ENCODE measurements around the gene GLO1. TPM values are rescaled to one million over a fixed set of nuclear protein-coding genes. Genes with fewer than 3 reads are reported as not detected.

Gene GLO1
- total and polyA plus RNA-seq, 9 of the 15 experiments (the other 6 are each of a cell fraction or from before 2014, with no cell fraction given) = 155 to 331 (median 203) TPM

DNA sequence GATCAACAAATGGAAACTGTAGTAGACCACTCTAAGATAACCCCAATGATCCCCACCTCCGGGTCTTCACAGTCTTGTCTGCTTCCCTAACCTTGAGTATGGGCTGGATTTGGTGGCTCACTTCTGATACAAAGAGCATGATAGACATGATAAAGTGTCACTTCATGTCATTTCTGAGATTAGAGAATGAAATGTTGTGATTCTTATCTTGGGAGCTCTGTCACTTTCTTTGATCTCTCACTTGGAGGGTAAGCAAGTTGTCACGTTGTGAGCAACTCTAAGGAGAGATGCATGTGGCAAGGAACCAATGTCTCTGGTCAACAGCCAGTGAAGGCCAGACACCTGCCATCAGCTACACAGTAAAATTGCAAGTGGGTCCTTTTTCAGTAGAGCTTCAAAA is 3.0 kb upstream of the GLO1 start:
- ATAC-seq (no peak), DNase-seq (ENCODE audit: extremely low read depth in 1 of 4, low spot score in 3 of 4) (no peak), FAIRE-seq (no peak)
- no TSS peak for BruUV-seq (replicated peaks)
- Histone ChIP-seq H3K4me3 (no peak overlapping the region), H3K9me3 (replicated peaks; ENCODE audit: control insufficient read depth, insufficient read depth, low read depth, low read length) (peaks cover 14% of the 10 kb centered on the region), H4K20me1 (replicated peaks; ENCODE audit: control insufficient read depth, insufficient read depth, low read length) (no peaks in the 10 kb centered on the region), H3K9ac (ENCODE audit: insufficient read depth in 1 of 2, low read depth in 2 of 2, low read length in 2 of 2) (no peak overlapping the region), H2AFZ (ENCODE audit: low read depth, low read length) (no peak overlapping the region), H3K9me1 (ENCODE audit: control insufficient read depth, insufficient read depth, low read length) (no peaks in the 10 kb centered on the region), H3K36me3 (ENCODE audit: control insufficient read depth, insufficient read depth, low read length) (peaks cover 7% of the 10 kb centered on the region), H3K4me2 (ENCODE audit: insufficient read depth, low read length) (no peak overlapping the region), H3K4me1 (replicated peaks in 1 of 2; ENCODE audit: control insufficient read depth in 2 of 2, insufficient read depth in 2 of 2, low read length in 2 of 2) (peaks cover 0 to 16% of the 10 kb centered on the region in 2 experiments; a peak in 2 of 5 replicates), H3K79me2 (ENCODE audit: control insufficient read depth, insufficient read depth, low read length) (peaks cover 20% of the 10 kb centered on the region), H3K27me3 (ENCODE audit: control insufficient read depth in 2 of 2, insufficient read depth in 2 of 2, low read length in 2 of 2) (no peaks in the 10 kb centered on the region; a peak in 1 of 5 replicates), H3K27ac (ENCODE audit: extremely low read depth, low read depth, low read length) (no peak overlapping the region)
- ChIA-PET CTCF (ENCODE audit: low intra/inter-chr PET ratio) (no interaction called here), POLR2A (interaction anchor here (0.6 to 4.2 kb wide), 3 partner anchors 8 to 21 kb away, joined by 3 to 24 read pairs (median 4); no protein-coding TSS in a partner anchor)
- peak; percentile 51 for TF ChIP-seq MEIS2 (IDR thresholded peaks at IDR 0.05; ENCODE audit: partially characterized antibody)
- TF ChIP-seq PBX2 (CRISPR knock-in tag; IDR thresholded peaks at IDR 0.05; ENCODE audit: low read depth) = no peak
- peak; percentile 52 for TF ChIP-seq PBX2 (tag; conservative IDR thresholded peaks at IDR 0.05; ENCODE audit: low read depth)
- TF ChIP-seq, protein P1, sequence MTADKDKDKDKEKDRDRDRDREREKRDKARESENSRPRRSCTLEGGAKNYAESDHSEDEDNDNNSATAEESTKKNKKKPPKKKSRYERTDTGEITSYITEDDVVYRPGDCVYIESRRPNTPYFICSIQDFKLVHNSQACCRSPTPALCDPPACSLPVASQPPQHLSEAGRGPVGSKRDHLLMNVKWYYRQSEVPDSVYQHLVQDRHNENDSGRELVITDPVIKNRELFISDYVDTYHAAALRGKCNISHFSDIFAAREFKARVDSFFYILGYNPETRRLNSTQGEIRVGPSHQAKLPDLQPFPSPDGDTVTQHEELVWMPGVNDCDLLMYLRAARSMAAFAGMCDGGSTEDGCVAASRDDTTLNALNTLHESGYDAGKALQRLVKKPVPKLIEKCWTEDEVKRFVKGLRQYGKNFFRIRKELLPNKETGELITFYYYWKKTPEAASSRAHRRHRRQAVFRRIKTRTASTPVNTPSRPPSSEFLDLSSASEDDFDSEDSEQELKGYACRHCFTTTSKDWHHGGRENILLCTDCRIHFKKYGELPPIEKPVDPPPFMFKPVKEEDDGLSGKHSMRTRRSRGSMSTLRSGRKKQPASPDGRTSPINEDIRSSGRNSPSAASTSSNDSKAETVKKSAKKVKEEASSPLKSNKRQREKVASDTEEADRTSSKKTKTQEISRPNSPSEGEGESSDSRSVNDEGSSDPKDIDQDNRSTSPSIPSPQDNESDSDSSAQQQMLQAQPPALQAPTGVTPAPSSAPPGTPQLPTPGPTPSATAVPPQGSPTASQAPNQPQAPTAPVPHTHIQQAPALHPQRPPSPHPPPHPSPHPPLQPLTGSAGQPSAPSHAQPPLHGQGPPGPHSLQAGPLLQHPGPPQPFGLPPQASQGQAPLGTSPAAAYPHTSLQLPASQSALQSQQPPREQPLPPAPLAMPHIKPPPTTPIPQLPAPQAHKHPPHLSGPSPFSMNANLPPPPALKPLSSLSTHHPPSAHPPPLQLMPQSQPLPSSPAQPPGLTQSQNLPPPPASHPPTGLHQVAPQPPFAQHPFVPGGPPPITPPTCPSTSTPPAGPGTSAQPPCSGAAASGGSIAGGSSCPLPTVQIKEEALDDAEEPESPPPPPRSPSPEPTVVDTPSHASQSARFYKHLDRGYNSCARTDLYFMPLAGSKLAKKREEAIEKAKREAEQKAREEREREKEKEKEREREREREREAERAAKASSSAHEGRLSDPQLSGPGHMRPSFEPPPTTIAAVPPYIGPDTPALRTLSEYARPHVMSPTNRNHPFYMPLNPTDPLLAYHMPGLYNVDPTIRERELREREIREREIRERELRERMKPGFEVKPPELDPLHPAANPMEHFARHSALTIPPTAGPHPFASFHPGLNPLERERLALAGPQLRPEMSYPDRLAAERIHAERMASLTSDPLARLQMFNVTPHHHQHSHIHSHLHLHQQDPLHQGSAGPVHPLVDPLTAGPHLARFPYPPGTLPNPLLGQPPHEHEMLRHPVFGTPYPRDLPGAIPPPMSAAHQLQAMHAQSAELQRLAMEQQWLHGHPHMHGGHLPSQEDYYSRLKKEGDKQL (CRISPR knock-in tag; IDR thresholded peaks at IDR 0.05; ENCODE audit: borderline replicate concordance) = no peak
- no peak for TF ChIP-seq CBX2 (IDR thresholded peaks at IDR 0.05; ENCODE audit: insufficient read depth, low read length, poor library complexity, severe bottlenecking)
- 15% methylated on average over 2 of the region's 2 CpGs for WGBS (ENCODE audit: insufficient coverage, low coverage, missing lambda C conversion rate)
- in situ Hi-C loops (cut with MboI) (no loop called here), intact Hi-C loops (cut with micrococcal nuclease) (no loop called here)
